Measurements from ENCODE around the gene ABCC10.
"Not testable (repeated sequence)": the region's sequence is repeated elsewhere in the genome, so short reads cannot be mapped to it uniquely, and the experiment has no call there.

ABCC10 gene

GRCh38 chr6:43408259-43408658 lies 19.1 kb upstream of the ABCC10 start:
- no peak for DNase-seq

- not testable (repeated sequence) for DNase-seq
Measured at GRCh38 chr6:43410776-43411175, 16.6 kb upstream of the ABCC10 start.

DNA sequence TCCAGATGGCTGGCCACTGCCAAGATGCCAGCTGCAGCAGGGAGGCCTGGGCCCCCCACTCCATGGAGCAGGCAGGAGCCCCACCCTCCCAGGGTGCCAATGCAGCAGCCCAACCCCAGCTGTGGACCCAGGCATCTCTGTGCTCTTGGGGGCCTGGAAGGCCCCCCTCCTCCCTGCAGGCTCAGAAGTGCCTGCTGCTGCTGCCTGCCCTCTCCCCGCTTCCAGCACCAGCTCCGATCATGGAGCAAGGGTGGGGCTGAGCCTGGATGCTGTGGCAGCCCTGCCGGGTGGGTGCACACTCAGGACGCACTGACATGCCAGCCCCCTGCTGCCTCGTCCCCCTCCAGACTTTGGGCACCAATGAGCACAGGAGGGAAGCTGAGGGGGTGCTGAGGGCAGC lies 14.8 kb upstream of the ABCC10 start:
- no peak for DNase-seq

GRCh38 chr6:43413002-43413401 lies 14.3 kb upstream of the ABCC10 start:
- no peak for DNase-seq

- DNase-seq, result not testable (repeated sequence)
Measured at GRCh38 chr6:43415275-43415674, 12.1 kb upstream of the ABCC10 start.

GRCh38 chr6:43416935-43417334 lies 10.4 kb upstream of the ABCC10 start:
- no peak for DNase-seq

GRCh38 chr6:43420012-43420709 lies 7.2 kb upstream of the ABCC10 start:
- no peak for DNase-seq

DNA sequence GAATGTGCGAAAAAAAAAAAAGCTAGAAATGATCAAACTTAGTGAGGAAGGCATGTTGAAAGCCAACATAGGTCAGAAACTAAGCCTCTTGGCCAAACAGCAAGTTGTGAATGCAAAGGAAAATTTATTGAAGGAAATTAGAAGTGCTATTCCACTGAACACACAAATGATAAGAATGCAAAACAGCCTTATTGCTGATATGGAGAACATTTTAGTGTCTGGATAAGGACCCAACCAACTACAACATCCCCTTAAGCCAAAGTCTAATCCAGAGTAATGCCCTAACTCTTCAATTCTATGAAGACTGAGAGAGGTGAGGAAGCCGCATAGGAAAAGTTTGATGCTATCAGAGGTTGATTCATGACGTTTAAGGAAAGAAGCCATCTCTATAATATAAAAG lies 5.5 kb upstream of the ABCC10 start:
- no peak for DNase-seq

DNA sequence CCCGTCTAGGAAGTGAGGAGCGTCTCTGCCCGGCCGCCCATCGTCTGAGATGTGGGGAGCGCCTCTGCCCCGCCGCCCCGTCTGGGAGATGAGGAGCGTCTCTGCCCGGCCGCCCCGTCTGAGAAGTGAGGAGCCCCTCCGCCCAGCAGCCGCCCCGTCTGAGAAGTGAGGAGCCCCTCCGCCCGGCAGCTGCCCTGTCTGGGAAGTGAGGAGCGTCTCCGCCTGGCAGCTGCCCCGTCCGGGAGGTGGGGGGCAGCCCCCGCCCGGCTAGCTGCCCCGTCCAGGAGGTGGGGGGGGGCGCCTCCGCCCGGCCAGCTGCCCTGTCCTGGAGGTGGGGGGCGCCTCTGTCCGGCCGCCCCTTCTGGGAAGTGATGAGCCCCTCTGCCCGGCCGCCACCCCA lies 2.3 kb upstream of the ABCC10 start:
- DNase-seq, result not testable (repeated sequence)

- DNase-seq, result no peak
Measured at GRCh38 chr6:43426928-43427405, 374 bp upstream of the ABCC10 start.

- no peak for DNase-seq
Measured at GRCh38 chr6:43428112-43428570, 800 bp downstream of the ABCC10 start.

DNA sequence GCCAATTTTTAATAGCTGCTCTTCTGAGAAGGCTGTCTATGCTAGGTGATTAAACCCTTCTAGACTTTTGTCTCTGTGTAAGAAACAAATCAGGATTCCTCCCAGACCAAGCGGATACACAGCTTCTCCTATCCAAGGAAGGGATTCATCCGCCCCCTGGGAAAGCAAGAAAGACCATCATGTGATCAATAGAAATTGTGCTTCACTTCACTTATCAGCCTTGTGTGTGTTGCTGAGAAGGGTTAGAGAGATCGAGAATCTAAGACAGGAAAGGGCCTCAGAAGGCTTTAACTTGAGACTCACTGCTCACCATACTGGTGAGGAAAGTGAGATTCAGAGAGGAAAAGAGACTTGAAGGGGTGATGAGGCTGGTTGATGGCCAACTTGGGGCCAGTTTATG lies 1.5 kb downstream of the ABCC10 start:
- no peak for DNase-seq

DNA sequence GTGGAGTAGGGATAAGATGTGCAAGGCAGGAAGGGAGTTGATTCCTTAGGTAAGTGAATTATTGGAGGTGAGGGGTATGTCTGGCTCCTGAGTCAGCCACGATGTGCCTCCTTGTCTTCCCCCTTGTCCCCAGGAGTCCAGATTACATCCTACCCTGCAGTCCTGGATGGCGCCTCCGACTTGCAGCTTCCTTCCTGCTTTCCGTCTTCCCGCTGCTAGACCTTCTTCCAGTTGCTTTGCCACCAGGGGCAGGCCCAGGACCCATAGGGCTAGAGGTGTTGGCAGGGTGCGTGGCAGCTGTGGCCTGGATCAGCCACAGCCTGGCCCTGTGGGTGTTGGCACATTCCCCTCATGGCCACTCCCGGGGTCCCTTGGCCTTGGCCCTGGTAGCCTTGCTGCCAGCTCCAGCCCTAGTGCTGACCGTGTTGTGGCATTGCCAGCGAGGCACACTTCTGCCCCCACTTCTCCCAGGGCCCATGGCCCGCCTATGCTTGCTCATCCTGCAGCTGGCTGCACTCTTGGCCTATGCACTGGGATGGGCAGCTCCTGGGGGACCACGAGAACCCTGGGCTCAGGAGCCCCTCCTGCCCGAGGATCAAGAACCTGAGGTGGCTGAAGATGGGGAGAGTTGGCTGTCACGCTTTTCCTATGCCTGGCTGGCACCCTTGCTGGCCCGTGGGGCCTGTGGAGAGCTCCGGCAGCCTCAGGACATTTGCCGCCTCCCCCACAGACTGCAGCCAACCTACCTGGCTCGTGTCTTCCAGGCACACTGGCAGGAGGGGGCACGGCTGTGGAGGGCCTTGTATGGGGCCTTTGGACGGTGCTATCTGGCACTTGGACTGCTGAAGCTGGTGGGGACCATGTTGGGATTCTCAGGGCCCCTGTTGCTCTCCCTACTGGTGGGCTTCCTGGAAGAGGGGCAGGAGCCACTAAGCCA lies 4.9 kb downstream of the ABCC10 start:
- DNase-seq, result no peak

- DNase-seq, result no peak
Measured at GRCh38 chr6:43433148-43433547, 5.8 kb downstream of the ABCC10 start.

GRCh38 chr6:43434001-43434840 lies 6.9 kb downstream of the ABCC10 start:
- no peak for DNase-seq

DNA sequence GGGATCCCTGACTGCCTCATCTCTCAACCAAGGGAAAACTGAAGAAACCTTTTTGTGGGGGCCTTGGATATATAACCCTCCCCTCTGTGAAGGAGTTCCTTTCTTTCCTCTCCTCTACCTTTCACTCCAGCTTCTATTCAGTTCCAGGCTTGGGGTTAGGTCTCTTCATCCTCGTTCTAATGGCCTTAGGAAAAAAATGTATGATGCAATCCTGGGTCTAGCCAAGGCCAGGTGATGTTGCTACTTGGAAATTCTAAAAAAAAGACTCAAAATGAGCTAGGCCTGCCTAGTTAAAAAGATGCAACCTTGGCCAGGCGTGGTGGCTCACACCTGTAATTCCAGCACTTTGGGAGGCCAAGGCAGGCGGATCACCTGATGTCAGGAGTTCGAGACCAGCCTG lies 7.6 kb downstream of the ABCC10 start:
- DNase-seq, result no peak

DNA sequence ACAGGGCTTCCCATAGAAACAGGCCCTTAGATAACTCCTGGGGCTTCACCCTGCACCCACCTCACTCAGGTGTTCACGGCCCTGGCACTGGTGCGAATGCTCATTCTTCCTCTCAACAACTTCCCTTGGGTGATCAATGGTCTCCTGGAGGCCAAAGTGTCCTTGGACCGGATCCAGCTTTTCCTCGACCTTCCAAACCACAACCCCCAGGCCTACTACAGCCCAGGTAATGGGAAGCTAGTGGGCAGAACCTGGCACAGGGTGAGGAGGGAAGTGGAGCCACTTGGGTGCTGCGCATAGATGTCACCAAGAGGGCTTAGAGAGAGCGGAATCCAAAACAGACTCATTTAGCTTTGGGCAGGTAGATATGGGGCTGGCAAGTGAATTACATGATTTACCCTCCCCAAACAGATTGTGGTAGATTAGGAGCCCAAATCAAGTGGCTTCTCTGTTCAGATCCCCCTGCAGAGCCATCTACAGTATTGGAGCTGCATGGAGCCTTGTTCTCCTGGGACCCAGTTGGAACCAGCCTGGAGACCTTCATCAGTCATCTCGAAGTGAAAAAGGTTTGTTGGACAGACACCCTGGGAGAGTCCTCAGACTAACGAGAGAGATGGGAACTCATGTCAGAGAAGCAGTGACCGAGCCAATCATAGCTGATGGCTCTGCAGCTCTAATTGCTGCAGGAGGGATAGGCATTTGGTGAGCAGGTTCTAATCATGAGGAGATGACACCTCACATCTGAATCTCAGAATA lies 8.5 kb downstream of the ABCC10 start:
- DNase-seq, result no peak

DNA sequence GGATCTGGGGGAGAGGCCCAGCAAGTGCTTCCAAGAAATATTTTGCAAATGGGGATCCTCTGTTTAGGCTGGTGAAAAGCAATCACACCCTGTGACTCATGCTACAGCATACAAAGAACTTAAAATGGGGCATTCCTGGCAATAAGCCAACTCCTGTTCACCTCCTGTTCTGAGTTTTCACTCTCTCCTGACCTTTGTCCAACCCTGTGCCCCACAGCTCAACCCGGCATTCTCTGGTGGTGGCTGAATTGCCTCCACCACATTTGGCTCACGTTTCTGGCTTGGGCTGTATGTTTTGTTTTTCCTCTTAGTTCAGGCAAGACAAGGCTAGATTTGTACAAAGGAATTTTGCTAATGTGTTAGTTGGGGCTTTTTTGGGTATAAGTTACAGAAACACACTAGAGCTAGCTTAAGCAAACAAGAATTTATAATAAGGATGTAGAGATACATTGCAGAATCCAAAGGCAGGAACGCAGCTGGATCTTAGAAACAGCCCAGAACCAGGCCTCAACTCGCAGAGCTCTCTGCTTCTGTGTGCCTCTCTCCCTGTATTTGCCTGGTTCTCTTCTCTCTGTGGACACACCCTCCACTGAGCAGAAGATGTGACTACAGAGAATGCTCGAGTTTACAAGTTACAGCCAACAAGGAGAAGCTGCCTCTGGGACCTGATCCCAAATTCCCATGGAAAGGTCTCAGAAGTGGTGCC lies 9.4 kb downstream of the ABCC10 start:
- DNase-seq, result no peak

- no peak for DNase-seq
Measured at GRCh38 chr6:43437700-43438099, 10.4 kb downstream of the ABCC10 start.

- DNase-seq, result no peak
Measured at GRCh38 chr6:43442935-43443334, 15.6 kb downstream of the ABCC10 start.

DNA sequence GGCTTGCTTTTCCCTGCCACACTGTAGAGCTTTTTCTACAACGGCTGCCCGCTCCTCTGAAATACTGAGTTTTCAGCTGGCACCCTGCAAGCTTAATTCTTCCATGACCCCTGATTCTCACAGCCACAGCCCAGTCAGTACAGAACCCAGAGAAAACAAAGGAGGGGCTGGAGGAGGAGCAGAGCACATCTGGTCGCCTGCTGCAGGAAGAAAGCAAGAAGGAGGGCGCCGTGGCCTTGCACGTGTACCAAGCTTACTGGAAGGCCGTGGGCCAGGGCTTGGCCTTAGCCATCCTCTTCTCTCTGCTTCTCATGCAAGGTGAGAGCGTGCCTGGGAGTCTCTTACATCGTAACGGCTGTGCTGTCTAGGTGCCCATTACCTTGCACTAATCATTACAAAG lies 16.7 kb downstream of the ABCC10 start:
- no peak for DNase-seq

- DNase-seq, result no peak
Measured at GRCh38 chr6:43444582-43444981, 17.2 kb downstream of the ABCC10 start.
